Caco-2 (cell line): ENCODE data around the gene TRMT112. TPM values are rescaled to one million over a fixed set of nuclear protein-coding genes. Genes with fewer than 3 reads are reported as not detected.

Experiments
- BruUV-seq: library from RNA; stranded (reverse); fragments of 400-500 nt; replicated peaks from 2 replicates; lab custom pipeline; 2021; lab: Mats Ljungman, UMichigan
- CTCF ChIA-PET: fragments of 300-600 bp; sonication (Branson Sonifier 250); formaldehyde crosslinking; loops from one replicate; lab custom pipeline; 2022; ENCODE audit warnings: antibody characterized with exemption; lab: Charles Lee
- POLR2A ChIA-PET: fragments of 300-600 bp; sonication (Branson Sonifier 250); formaldehyde crosslinking; loops from one replicate; lab custom pipeline; 2022; ENCODE audit warnings: antibody characterized with exemption; lab: Charles Lee
- DNase-seq, 2 experiments: peaks; one replicate each; pipeline versions ENCODE4 v3.0.0 to v3.0.0-alpha.2; 2020 to 2022
- H3K27me3 ChIP-seq: replicated peaks from 2 replicates; pipeline ENCODE4 v1.6.0; 2011; ENCODE audit warnings: low read length; ENCODE audit not compliant: control insufficient read depth, insufficient read depth
- H3K36me3 ChIP-seq: 2 replicates; pipeline ENCODE4 v1.5.1; 2011; ENCODE audit warnings: low read length; ENCODE audit not compliant: control insufficient read depth, insufficient read depth
- H3K4me1 ChIP-seq: fragments of 250-450 bp; sonication (Bioruptor Pico); 2 replicates; pipeline ENCODE4 v1.5.1; 2020; ENCODE audit warnings: mild to moderate bottlenecking
- H3K4me3 ChIP-seq: 2 replicates; pipeline ENCODE4 v1.5.1; 2011; ENCODE audit warnings: low read depth, mild to moderate bottlenecking, control low read depth, low read length
- H3K9me3 ChIP-seq: fragments of 250-450 bp; sonication (Bioruptor Pico); 2 replicates; pipeline ENCODE4 v1.5.1; 2020; ENCODE audit warnings: mild to moderate bottlenecking, moderate library complexity
- H3K27ac Mint-ChIP-seq: one replicate; pipeline ENCODE4 v1.8.0; 2022; ENCODE audit warnings: mixed read lengths; ENCODE audit not compliant: unreplicated experiment
- H3K27me3 Mint-ChIP-seq: one replicate; pipeline ENCODE4 v1.8.0; 2022; ENCODE audit warnings: mixed read lengths; ENCODE audit not compliant: insufficient read depth, unreplicated experiment
- H3K36me3 Mint-ChIP-seq: one replicate; pipeline ENCODE4 v1.8.0; 2022; ENCODE audit warnings: mild to moderate bottlenecking, mixed read lengths; ENCODE audit not compliant: insufficient read depth, unreplicated experiment
- H3K4me1 Mint-ChIP-seq: one replicate; pipeline ENCODE4 v1.8.0; 2022; ENCODE audit warnings: low read depth, mixed read lengths; ENCODE audit not compliant: unreplicated experiment
- H3K4me3 Mint-ChIP-seq: one replicate; pipeline ENCODE4 v1.8.0; 2022; ENCODE audit warnings: mild to moderate bottlenecking, moderate library complexity, mixed read lengths; ENCODE audit not compliant: unreplicated experiment
- H3K9me3 Mint-ChIP-seq: one replicate; pipeline ENCODE4 v1.8.0; 2022; ENCODE audit warnings: mixed read lengths; ENCODE audit not compliant: unreplicated experiment
- CTCF ChIP-seq, 2 experiments: fragments of 200-600 bp in 1 of 2; IDR thresholded peaks; 1 replicate in 1 of 2; 2 replicates in 1 of 2; pipeline versions ENCODE4 v1.5.1 to v1.8.0; 2011 to 2022; ENCODE audit warnings: antibody characterized with exemption in 1 of 2, control low read depth in 1 of 2, inconsistent platforms in 1 of 2, low read depth in 1 of 2, low read length in 1 of 2, mild to moderate bottlenecking in 1 of 2, moderate library complexity in 1 of 2; ENCODE audit not compliant: insufficient read depth in 1 of 2, severe bottlenecking in 1 of 2, unreplicated experiment in 1 of 2
- intact Hi-C: fragments of 100-400 bp; cut with micrococcal nuclease; formaldehyde crosslinking; loops from one replicate; pipeline ENCODE4 v1.10.0; 2022; ENCODE audit not compliant: unreplicated experiment
- total RNA-seq: library from RNA; stranded (reverse); gene quantifications from 2 replicates; pipeline ENCODE4 v1.2.3, GENCODE V29; 2022

TRMT112 gene
- total RNA-seq, 1 experiment from 2014 or later = 246 TPM

GRCh38 chr11:64284962-64285884 lies 32.1 kb downstream of the TRMT112 start, which contains the start of gene GPR137:
Gene GPR137, plus strand, starts transcription at chr11:64285848. Its CDS starts 677 bp downstream, at chr11:64286525.
- peak within 1 kb of the TSS; percentile 91 for H3K27ac Mint-ChIP-seq
- H3K4me3 ChIP-seq = peak within 1 kb of the TSS; percentile 74
- intact Hi-C loops = loop anchor here (1.0 to 2.0 kb wide), 2 partner anchors 15 to 20 kb away; partner anchors contain the start of gene ESRRA

GRCh38 chr11:64284048-64284961 lies 33.1 kb downstream of the TRMT112 start, which contains the start of gene BAD:
Gene BAD, minus strand, starts transcription at chr11:64284665. Its CDS starts 297 bp downstream, at chr11:64284368.
- BruUV-seq = no TSS peak
- no peaks in the 10 kb centered on the region for H3K9me3 ChIP-seq
- TF ChIP-seq CTCF (IDR thresholded peaks at IDR 0.05; ENCODE audit: insufficient read depth in 1 of 2, low read depth in 1 of 2, low read length in 1 of 2, severe bottlenecking in 1 of 2, unreplicated experiment in 1 of 2) = no peak
- H3K36me3 ChIP-seq = no peaks in the 10 kb centered on the region; the same call in 1 of the 2 replicates
- Mint-ChIP-seq H3K9me3 (no peaks in the 10 kb centered on the region), H3K27me3 (no peaks in the 10 kb centered on the region), H3K4me1 (peaks cover 14% of the 10 kb centered on the region), H3K27ac (peak within 1 kb of the TSS; percentile 91), H3K36me3 (peaks cover 23% of the 10 kb centered on the region), H3K4me3 (peak within 1 kb of the TSS; percentile 82)
- H3K4me3 ChIP-seq = peak within 1 kb of the TSS; percentile 74
- intact Hi-C loops = loop anchor here (1.0 to 2.0 kb wide), 2 partner anchors 14 to 20 kb away; partner anchors contain the start of gene ESRRA
- peak; percentile 95 to 97 for DNase-seq
- H3K4me1 ChIP-seq = peaks cover 5% of the 10 kb centered on the region
- ChIA-PET POLR2A (interaction anchor here (0.8 to 2.1 kb wide), 5 partner anchors 13 to 71 kb away, joined by 3 to 10 read pairs (median 5); partner anchors contain the start of genes PRDX5 and TRMT112), CTCF (interaction anchor here (0.5 to 2.8 kb wide), 5 partner anchors 14 to 602 kb away, joined by 3 to 15 read pairs (median 6); no protein-coding TSS in a partner anchor)
- no peaks in the 10 kb centered on the region for H3K27me3 ChIP-seq

More at GRCh38 chr11:64284962-64285884, 32.1 kb downstream of the TRMT112 start, which contains the start of gene GPR137:
- ChIA-PET CTCF (interaction anchor here (0.7 to 2.8 kb wide), 6 partner anchors 15 to 409 kb away, joined by 4 to 15 read pairs (median 7); no protein-coding TSS in a partner anchor), POLR2A (interaction anchor here (0.7 to 2.1 kb wide), 6 partner anchors 14 to 70 kb away, joined by 3 to 10 read pairs (median 4); partner anchors contain the start of genes PRDX5 and TRMT112)
- no peaks in the 10 kb centered on the region for H3K9me3 ChIP-seq
- BruUV-seq = TSS peak; percentile 92
- DNase-seq = peak; percentile 83 to 90
- Mint-ChIP-seq H3K9me3 (no peaks in the 10 kb centered on the region), H3K4me1 (peaks cover 14% of the 10 kb centered on the region), H3K4me3 (peak within 1 kb of the TSS; percentile 82), H3K27me3 (no peaks in the 10 kb centered on the region), H3K36me3 (peaks cover 17% of the 10 kb centered on the region)
- H3K36me3 ChIP-seq = no peaks in the 10 kb centered on the region; the same call in 1 of the 2 replicates
- peaks cover 5% of the 10 kb centered on the region for H3K4me1 ChIP-seq
- H3K27me3 ChIP-seq = no peaks in the 10 kb centered on the region
- no peak for TF ChIP-seq CTCF (IDR thresholded peaks at IDR 0.05; ENCODE audit: insufficient read depth in 1 of 2, low read depth in 1 of 2, low read length in 1 of 2, severe bottlenecking in 1 of 2, unreplicated experiment in 1 of 2)
